Activated CD8-positive, alpha-beta memory T cell treated with anti-CD3 and anti-CD28 coated beads, Interleukin-2, amount 50 U/mL, for 24 hours (primary cell): ENCODE results near the gene RNF212.

Experiments
- DNase-seq: peaks from one replicate; pipeline ENCODE4 v3.0.0-alpha.2; 2020; ENCODE audit errors: extremely low read depth

Gene RNF212

DNA sequence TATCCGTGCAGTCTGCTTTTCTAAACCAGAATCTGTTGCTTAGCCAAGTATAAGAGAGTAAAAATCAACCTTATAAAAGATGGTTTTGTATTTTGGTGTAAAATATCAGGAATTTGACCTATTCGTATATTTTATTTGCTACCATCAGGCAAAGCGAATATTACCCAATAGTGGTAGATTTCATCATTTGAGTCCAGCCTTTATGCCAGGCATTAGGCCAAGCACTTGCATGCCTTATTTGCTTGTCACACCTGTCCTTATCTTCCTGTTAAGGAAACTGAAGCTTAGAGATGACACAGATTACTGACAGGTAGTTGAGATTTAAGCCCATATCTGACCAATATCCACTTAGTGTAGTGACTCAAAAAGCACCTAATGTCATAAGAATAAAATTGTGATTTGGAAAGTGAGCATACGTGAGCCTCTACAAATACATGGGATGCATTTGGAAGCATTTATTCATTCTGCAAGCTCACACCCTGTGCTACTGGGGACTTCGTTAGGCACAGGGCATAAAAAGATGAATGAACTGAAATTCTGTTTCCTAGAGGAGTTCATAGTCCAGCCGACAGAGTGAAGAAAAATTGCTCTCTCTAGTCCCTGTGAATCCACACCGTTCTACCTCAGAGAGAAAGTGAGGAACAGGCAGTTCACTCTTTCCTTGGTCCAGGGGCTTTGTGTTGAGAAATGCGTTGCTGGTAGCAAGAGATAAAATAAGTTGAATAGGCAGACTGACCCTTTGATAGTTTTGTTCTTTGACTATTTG lies 2.3 kb upstream of the RNF212 start:
- no peak for DNase-seq

GRCh38 chr4:1112821-1113182 lies 562 bp downstream of the RNF212 start:
- no peak for DNase-seq

GRCh38 chr4:1112174-1112820 lies 1.1 kb downstream of the RNF212 start:
- DNase-seq: no peak

- DNase-seq: no peak
These were observed 2.0 kb downstream of the RNF212 start for GRCh38 chr4:1111259-1111809.

DNA sequence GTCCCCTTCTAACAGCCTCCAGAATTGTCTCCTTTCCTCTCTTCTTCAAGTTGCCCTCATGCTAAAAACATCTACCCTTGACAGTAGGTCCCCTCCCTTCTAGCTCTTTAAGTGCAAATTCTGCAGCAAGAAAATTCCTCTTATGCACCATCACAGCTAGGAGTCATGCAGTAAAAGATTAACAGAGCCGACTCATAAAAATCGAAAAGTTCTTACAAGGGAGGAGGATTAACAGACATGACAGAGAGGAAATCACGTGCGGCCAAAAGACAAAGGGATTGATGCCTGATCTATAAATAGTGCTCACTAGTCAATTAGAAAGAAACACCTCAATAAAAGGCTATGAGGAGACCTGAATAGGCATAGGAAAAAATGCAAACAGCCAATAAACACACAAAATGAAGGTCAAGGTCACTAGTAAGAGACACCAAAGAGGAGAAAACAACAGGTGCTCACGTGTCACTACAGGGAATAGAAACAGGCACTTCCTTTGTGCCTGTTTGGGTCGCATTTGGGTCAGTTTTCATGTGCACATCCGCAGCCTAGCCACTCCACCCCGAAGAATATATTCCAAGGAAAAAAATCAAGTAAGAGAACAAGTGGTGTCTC lies 3.4 kb downstream of the RNF212 start:
- no peak for DNase-seq

DNA sequence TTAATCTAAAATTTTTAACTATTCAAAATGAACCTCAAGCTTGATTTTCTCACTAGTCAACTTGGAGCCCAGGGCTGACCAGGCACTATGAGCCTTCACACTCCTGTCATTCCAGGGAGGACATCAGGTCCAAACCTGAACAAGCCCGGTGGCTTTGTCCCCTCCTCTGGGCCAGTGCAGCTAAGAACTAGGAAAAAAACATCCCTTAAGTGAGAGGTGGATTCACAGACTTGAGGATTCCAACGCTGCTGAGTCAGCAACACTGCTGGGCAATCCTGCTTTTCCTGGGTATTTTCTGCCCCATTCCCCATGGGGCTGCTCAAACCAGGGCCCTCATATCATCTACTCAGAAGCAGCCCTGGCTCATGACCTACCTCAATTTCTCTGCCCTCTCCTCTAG lies 4.0 kb downstream of the RNF212 start:
- DNase-seq: no peak

DNA sequence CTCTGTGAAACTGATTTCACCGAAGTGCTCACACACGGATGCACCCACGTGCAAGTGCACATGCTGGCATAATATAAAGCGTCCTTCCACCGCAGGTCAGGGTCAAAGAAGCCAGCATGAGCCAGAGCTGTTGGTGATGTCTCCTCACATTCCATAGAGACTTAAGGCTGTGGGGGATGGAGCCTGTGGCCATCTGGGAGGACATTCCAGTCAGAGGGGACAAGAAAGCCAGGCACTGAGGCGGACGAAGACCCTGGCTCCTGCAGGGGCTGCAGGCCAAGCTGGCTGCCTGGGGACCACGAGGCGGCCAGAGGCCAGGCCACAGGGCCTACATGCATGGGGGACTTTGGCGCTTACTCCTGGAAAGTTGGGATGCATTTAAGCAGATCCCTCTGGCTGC lies 7.7 kb downstream of the RNF212 start:
- DNase-seq: no peak

DNA sequence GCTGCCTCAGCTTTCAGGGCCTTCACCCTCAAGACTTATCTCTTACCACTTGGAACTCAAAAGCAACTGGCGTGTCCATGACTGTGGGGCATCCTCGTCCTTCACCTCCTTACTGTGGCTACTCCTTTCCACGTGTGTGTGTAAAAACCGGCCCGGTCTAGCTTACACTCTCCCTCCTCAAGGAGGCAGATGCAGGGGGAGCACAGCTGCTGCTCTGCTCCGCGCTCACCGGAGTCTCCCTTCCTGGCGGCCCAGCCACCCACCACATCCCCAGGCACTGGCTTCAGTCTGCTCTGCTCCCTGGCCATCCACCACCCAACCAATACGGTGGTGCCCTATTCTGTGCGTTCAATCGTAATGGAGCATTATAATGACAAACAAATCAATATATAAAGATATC lies 8.3 kb downstream of the RNF212 start:
- no peak for DNase-seq

DNA sequence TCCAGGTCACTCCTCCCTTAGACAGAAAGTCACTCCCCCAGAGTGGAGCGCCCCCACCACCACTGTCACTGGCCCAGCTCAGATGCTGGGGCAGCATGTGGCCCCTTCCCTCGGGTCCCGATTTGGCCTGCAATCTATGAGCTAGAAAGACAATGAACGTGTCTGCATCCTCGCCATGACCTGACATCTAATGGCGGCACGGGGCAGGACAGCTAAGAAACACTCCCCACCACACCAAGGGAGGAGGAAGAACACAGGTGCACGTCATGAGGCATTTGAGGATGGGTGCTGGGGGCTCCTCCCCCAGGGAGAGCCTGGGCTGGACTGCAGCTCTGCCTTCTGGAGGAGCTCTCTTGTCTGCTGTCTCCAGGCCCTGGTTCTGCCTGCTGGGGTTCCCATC lies 8.7 kb downstream of the RNF212 start:
- no peak for DNase-seq

DNA sequence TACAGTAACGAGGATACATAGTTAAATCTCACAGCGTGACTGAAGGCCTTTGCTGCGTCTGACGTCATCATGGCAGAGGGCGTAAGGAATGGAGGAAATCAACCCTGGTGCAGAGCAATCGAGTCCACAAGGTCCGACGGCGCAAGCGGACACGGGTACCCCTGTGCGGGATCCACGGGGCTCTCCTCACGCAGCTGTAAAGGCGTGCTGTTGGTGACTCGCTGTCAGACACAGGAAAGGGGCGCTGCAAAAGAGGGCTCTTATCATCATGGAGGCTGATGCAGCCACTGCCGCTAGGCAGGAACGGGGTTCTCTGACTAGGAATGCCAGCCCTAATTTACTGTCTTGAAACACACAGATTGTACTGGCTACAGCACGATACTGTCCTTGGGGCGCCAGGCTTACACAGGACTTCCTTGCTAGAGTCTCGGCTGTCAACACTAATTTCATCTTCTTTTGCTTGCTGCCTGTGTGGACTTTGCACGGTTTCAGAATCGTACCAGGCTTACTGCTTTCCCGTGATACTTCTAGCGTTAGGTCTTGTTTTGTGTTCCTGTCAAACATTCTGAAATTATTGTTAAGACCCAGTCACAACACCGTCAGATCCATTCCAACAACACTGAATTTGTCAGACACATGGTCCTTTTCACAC lies 13.6 kb downstream of the RNF212 start:
- DNase-seq: no peak

DNA sequence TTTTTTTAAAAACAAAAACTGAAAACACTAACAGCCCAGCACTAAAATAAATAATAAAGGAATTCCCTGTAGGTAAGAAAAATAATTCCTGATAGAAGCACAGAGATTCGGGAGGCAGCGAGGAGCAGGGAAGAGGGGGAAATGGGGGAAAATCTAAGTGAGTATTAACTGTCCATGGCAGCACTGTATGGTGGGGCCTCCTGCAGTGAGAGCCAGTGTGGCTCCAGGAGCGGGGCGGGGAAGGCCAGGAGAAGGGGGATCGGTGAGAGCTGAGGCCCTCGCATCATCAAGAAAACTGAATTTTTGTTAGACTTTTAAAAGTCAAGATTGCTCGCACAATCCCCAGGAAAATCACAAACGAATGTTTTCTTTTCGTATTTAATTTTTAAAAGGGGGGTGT lies 14.1 kb downstream of the RNF212 start:
- no peak for DNase-seq

DNA sequence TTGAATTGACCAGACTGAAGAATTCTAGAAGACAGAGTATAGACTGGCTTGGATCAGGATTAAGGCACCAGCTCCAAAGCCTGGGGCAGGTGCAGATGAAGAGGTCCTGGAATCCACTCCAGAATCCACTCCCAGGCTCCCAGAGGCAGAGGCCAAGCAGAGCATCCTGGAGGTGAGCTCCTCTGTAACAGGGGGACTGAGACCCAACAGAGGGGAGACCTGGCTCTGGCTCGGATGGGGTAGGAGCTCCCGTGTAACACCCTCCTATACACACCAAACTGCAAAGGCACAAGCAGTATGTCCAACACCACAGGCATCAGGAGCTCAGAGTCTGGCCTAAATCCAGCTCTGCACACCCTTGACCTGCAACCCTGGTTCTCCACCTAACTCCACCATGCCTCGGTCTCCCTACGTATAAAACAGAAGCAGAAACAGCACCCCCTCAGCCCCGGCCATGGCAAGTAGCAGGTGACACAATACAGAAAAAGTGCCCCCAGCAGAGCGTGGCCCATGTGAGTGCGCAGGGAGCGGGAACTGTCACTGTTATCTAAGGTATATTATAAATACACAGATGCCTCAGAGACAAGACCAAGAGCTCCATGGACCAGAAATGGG lies 14.9 kb downstream of the RNF212 start:
- no peak for DNase-seq

GRCh38 chr4:1097553-1097952 lies 15.8 kb downstream of the RNF212 start:
- DNase-seq: no peak

- no peak for DNase-seq
These were observed 16.5 kb downstream of the RNF212 start for GRCh38 chr4:1096841-1097240.

DNA sequence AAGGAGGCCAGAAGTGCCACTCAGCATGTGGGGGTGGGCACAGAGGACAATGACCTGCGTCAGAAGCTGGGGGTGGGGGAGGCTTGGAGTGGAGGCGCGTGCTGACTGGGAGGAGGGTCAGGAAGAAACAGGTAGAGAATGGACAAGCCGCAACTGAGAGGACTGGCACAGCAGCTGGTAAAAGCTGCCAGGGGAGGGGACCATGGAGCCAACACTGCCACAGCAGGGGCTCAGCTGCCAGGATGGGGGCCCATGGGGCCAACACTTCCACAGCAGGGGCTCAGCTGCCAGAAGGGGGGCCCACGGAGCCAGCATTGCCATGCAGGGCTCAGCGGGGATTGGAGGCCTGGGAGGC lies 19.1 kb downstream of the RNF212 start:
- DNase-seq: no peak

GRCh38 chr4:1093391-1094335 lies 19.7 kb downstream of the RNF212 start:
- DNase-seq: no peak

- no peak for DNase-seq
These were observed 20.4 kb downstream of the RNF212 start for GRCh38 chr4:1092983-1093361.

DNA sequence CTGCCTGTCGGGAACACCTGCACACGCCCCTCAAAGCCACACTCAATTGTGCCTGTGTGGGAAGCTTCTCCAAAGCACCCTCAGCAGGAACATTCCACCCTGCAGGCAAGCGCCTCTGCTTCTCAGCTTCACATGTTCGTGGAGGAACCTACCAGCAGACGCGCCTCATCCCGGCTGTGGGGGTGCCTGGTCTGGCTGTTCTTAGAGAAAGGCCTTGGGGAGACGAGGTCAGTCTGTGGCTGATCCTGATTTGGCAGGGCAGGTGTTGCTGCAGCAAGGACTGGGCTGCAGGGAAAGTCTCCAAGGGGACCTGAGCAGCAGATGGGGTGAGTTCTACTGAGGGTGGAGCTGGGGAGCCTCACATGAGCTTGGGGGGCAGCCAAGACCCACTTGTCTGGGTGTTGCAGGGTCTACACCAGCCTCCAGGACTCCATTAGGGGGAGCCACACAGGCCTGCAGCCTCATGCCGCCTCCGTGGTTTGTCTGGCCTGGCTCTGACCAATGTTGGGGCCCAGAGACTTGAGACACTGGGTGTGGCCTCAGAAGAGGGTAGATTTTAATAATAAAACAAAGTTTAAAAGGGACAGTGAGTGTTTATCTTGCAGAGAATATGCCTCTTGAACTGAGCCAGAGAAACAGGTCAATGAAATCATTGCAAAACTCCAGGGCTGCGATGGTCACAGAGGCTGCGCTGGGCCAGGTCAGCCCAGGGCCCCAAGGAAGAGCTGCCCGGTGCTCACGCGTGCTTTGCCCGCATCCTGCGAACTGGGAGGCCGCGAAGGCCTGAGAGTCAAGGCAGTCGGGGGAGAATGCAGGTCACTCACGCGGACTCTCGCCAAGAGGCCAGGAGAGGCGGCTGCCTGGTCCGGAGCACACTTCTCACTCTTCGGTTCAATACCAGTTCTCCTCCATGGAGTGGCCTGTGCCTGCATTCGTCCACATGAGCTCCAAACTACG lies 21.1 kb downstream of the RNF212 start:
- DNase-seq: no peak

- no peak for DNase-seq
These were observed 21.8 kb downstream of the RNF212 start for GRCh38 chr4:1091561-1091995.
